Common myeloid progenitor, CD34-positive (primary cell): Measurements from ENCODE around the gene FCGR3A.
"Not testable (repeated sequence)": the region's sequence is repeated elsewhere in the genome, so short reads cannot be mapped to it uniquely, and the experiment has no call there.

Source experiments
- CTCF ChIA-PET: fragments of 350-600 bp; sonication (Branson Sonifier 250); formaldehyde crosslinking; loops from one replicate; lab custom pipeline; 2021; ENCODE audit warnings: antibody characterized with exemption; lab: Charles Lee
- POLR2A ChIA-PET: fragments of 350-600 bp; sonication (Branson Sonifier 250); formaldehyde crosslinking; loops from one replicate; lab custom pipeline; 2021; ENCODE audit warnings: antibody characterized with exemption; lab: Charles Lee
- DNase-seq, 3 donors: peaks; one replicate each; pipeline versions ENCODE4 v3.0.0 to v3.0.0-alpha.2; 2013
- H3K27ac ChIP-seq, 2 experiments: 1 replicate in 1 of 2; 2 replicates in 1 of 2; pipeline ENCODE4 v1.7.0; 2013; ENCODE audit warnings: inconsistent platforms in 2 of 2, low read length in 2 of 2, mild to moderate bottlenecking in 2 of 2, low read depth in 1 of 2, moderate library complexity in 1 of 2; ENCODE audit not compliant: severe bottlenecking in 2 of 2, insufficient read depth in 1 of 2, poor library complexity in 1 of 2
- H3K27me3 ChIP-seq, 5 experiments: replicated peaks in 2 of 5; 1 replicate in 3 of 5; 2 replicates in 2 of 5; pipeline versions ENCODE4 v1.6.1 to v1.7.0; 2013; ENCODE audit warnings: low read length in 4 of 5, mild to moderate bottlenecking in 2 of 5, moderate library complexity in 2 of 5, inconsistent platforms in 1 of 5; ENCODE audit not compliant: insufficient read depth in 5 of 5, control insufficient read depth in 4 of 5
- H3K36me3 ChIP-seq, 4 experiments: 1 replicate in 2 of 4; 2 replicates in 2 of 4; pipeline versions ENCODE4 v1.6.1 to v1.7.0; 2013; ENCODE audit warnings: low read length in 3 of 4, control low read depth in 1 of 4, mild to moderate bottlenecking in 1 of 4; ENCODE audit not compliant: control insufficient read depth in 4 of 4, insufficient read depth in 4 of 4
- H3K4me1 ChIP-seq, 4 experiments: 1 replicate in 3 of 4; 2 replicates in 1 of 4; pipeline versions ENCODE4 v1.6.1 to v1.7.1; 2013; ENCODE audit warnings: low read length in 3 of 4, mild to moderate bottlenecking in 3 of 4, control low read depth in 1 of 4, inconsistent platforms in 1 of 4, moderate library complexity in 1 of 4; ENCODE audit not compliant: control insufficient read depth in 4 of 4, insufficient read depth in 4 of 4; ENCODE audit errors: control extremely low read depth in 1 of 4
- H3K4me3 ChIP-seq, 7 experiments: 1 replicate in 4 of 7; 2 replicates in 3 of 7; pipeline versions ENCODE4 v1.5.1 to v1.7.0; 2013; ENCODE audit warnings: mild to moderate bottlenecking in 7 of 7, low read length in 6 of 7, moderate library complexity in 6 of 7, inconsistent platforms in 2 of 7, low read depth in 2 of 7, control low read depth in 1 of 7; ENCODE audit not compliant: insufficient read depth in 4 of 7, control insufficient read depth in 1 of 7; ENCODE audit errors: extremely low read depth in 1 of 7
- H3K9me3 ChIP-seq, 5 experiments: 1 replicate in 4 of 5; 2 replicates in 1 of 5; pipeline versions ENCODE4 v1.6.1 to v1.7.1; 2013; ENCODE audit warnings: low read length in 4 of 5, mild to moderate bottlenecking in 2 of 5, inconsistent platforms in 1 of 5, low read depth in 1 of 5, moderate library complexity in 1 of 5; ENCODE audit not compliant: control insufficient read depth in 4 of 5, insufficient read depth in 2 of 5; ENCODE audit errors: control extremely low read depth in 1 of 5
- WGBS: methylation state at CpG from one replicate; pipeline ENCODE4 v1.1.5; 2013; ENCODE audit not compliant: insufficient coverage; 5-methylcytosine and 5-hydroxymethylcytosine counted together

FCGR3A gene

GRCh38 chr1:161556143-161556542 lies 6.5 kb upstream of the FCGR3A start:
- POLR2A ChIA-PET, H3K36me3 ChIP-seq, H3K9me3 ChIP-seq, H3K27me3 ChIP-seq, H3K4me3 ChIP-seq, DNase-seq, CTCF ChIA-PET, H3K4me1 ChIP-seq, H3K27ac ChIP-seq: not testable (repeated sequence)
- 100% methylated on average over 2 of the region's 3 CpGs for WGBS

- H3K9me3 ChIP-seq, H3K27me3 ChIP-seq, H3K27ac ChIP-seq, H3K4me3 ChIP-seq, H3K4me1 ChIP-seq, CTCF ChIA-PET, DNase-seq, POLR2A ChIA-PET, H3K36me3 ChIP-seq: not testable (repeated sequence)
- no CpG with 5 or more reads among the region's 1 CpG for WGBS
These were observed 5.3 kb upstream of the FCGR3A start for GRCh38 chr1:161554815-161555417.

GRCh38 chr1:161554340-161554739 lies 4.7 kb upstream of the FCGR3A start:
- CTCF ChIA-PET, H3K27me3 ChIP-seq, H3K27ac ChIP-seq, POLR2A ChIA-PET, H3K4me3 ChIP-seq, H3K36me3 ChIP-seq, DNase-seq, H3K9me3 ChIP-seq, H3K4me1 ChIP-seq: not testable (repeated sequence)
- no CpG with 5 or more reads among the region's 3 CpGs for WGBS

- CTCF ChIA-PET, H3K27me3 ChIP-seq, H3K4me3 ChIP-seq, H3K9me3 ChIP-seq, H3K36me3 ChIP-seq, DNase-seq, POLR2A ChIA-PET, H3K4me1 ChIP-seq, H3K27ac ChIP-seq: not testable (repeated sequence)
- 100% methylated on average over 1 of the region's 2 CpGs for WGBS
These were observed 4.0 kb upstream of the FCGR3A start for GRCh38 chr1:161553631-161554030.

GRCh38 chr1:161550942-161551341 lies 1.3 kb upstream of the FCGR3A start:
- H3K4me1 ChIP-seq, CTCF ChIA-PET, H3K27me3 ChIP-seq, POLR2A ChIA-PET, H3K27ac ChIP-seq, H3K36me3 ChIP-seq, DNase-seq, H3K9me3 ChIP-seq, H3K4me3 ChIP-seq: not testable (repeated sequence)
- 100% methylated on average over 2 of the region's 5 CpGs for WGBS

GRCh38 chr1:161548749-161549406 lies 740 bp downstream of the FCGR3A start:
- H3K27ac ChIP-seq, H3K9me3 ChIP-seq, H3K4me1 ChIP-seq, H3K27me3 ChIP-seq, CTCF ChIA-PET, H3K36me3 ChIP-seq, H3K4me3 ChIP-seq, DNase-seq, POLR2A ChIA-PET: not testable (repeated sequence)
- no CpG with 5 or more reads among the region's 2 CpGs for WGBS

- H3K4me1 ChIP-seq, DNase-seq, H3K4me3 ChIP-seq, CTCF ChIA-PET, H3K27ac ChIP-seq, H3K27me3 ChIP-seq, H3K36me3 ChIP-seq, POLR2A ChIA-PET, H3K9me3 ChIP-seq: not testable (repeated sequence)
- WGBS, result no CpG with 5 or more reads among the region's 8 CpGs
These were observed 1.4 kb downstream of the FCGR3A start for GRCh38 chr1:161547995-161548741.
